PFSK-1 (cell line): ENCODE results near the gene FRZB.

Experiments
- POLR2AphosphoS5 ChIP-seq: IDR thresholded peaks from 2 replicates; pipeline ENCODE4 v1.6.1; 2012; ENCODE audit warnings: low read depth, mild to moderate bottlenecking, control low read depth, low read length, moderate library complexity
- TAF1 ChIP-seq: IDR thresholded peaks from 2 replicates; pipeline ENCODE4 v1.6.1; 2012; ENCODE audit warnings: low read length, control low read depth, borderline replicate concordance; ENCODE audit not compliant: insufficient read depth
- TF ChIP-seq, protein P1 (sequence below), 2 experiments: IDR thresholded peaks; 2 replicates each; pipeline versions ENCODE4 v1.6.1 to v1.8.0; 2011 to 2012; ENCODE audit warnings: low read depth in 2 of 2, low read length in 2 of 2, control low read depth in 1 of 2, inconsistent platforms in 1 of 2, mild to moderate bottlenecking in 1 of 2, moderate library complexity in 1 of 2; ENCODE audit not compliant: insufficient read depth in 1 of 2

DNA sequence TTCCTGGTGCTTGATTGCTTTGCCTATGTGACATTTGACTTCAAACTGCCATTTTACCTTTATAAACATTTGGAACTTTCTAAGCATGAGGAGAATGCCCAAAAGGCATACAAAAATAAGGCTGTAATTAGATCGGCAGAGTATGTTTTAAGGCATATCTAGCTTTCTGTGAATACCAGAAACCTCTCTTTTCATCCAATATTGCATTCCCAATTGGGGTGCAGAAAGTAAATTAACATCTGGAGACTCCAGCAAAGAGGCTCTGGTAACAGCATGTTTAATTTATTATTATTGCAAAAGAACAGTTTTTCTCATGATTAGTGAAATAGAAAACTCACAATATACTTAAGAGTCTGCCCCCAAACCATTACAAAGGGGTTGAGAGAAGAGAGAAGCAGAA is 32.1 kb downstream of the FRZB start:
- TF ChIP-seq, protein P1, sequence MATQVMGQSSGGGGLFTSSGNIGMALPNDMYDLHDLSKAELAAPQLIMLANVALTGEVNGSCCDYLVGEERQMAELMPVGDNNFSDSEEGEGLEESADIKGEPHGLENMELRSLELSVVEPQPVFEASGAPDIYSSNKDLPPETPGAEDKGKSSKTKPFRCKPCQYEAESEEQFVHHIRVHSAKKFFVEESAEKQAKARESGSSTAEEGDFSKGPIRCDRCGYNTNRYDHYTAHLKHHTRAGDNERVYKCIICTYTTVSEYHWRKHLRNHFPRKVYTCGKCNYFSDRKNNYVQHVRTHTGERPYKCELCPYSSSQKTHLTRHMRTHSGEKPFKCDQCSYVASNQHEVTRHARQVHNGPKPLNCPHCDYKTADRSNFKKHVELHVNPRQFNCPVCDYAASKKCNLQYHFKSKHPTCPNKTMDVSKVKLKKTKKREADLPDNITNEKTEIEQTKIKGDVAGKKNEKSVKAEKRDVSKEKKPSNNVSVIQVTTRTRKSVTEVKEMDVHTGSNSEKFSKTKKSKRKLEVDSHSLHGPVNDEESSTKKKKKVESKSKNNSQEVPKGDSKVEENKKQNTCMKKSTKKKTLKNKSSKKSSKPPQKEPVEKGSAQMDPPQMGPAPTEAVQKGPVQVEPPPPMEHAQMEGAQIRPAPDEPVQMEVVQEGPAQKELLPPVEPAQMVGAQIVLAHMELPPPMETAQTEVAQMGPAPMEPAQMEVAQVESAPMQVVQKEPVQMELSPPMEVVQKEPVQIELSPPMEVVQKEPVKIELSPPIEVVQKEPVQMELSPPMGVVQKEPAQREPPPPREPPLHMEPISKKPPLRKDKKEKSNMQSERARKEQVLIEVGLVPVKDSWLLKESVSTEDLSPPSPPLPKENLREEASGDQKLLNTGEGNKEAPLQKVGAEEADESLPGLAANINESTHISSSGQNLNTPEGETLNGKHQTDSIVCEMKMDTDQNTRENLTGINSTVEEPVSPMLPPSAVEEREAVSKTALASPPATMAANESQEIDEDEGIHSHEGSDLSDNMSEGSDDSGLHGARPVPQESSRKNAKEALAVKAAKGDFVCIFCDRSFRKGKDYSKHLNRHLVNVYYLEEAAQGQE (IDR thresholded peaks at IDR 0.05; ENCODE audit: insufficient read depth in 1 of 2, low read depth in 2 of 2, low read length in 2 of 2): no peak
- TF ChIP-seq POLR2AphosphoS5 (no peak), TAF1 (no peak)
